PC-3 (cell line): ENCODE data around the gene IL9.

Source experiments
- CTCF ChIP-seq: fragments of 300-600 bp; sonication (generic); conservative IDR thresholded peaks from 2 replicates; pipeline ENCODE4 v1.5.1; 2017; ENCODE audit warnings: antibody characterized with exemption, low read depth, mild to moderate bottlenecking, low read length
- EZH2 ChIP-seq: fragments of 300-600 bp; sonication (generic); IDR thresholded peaks from one replicate; pipeline ENCODE4 v1.6.1; 2017; ENCODE audit warnings: antibody characterized with exemption, mild to moderate bottlenecking, low read length; ENCODE audit not compliant: unreplicated experiment

GRCh38 chr5:135934939-135935338, 39.3 kb upstream of the IL9 start:
- no peak for TF ChIP-seq EZH2
- no peak for TF ChIP-seq CTCF
